Caco-2 (cell line): ENCODE measurements around the gene PAM. TPM values are rescaled to one million over a fixed set of nuclear protein-coding genes. Genes with fewer than 3 reads are reported as not detected.

ENCODE experiments used
- BruUV-seq: library from RNA; stranded (reverse); fragments of 400-500 nt; replicated peaks from 2 replicates; lab custom pipeline; 2021; lab: Mats Ljungman, UMichigan
- CTCF ChIA-PET: fragments of 300-600 bp; sonication (Branson Sonifier 250); formaldehyde crosslinking; loops from one replicate; lab custom pipeline; 2022; ENCODE audit warnings: antibody characterized with exemption; lab: Charles Lee
- POLR2A ChIA-PET: fragments of 300-600 bp; sonication (Branson Sonifier 250); formaldehyde crosslinking; loops from one replicate; lab custom pipeline; 2022; ENCODE audit warnings: antibody characterized with exemption; lab: Charles Lee
- DNase-seq, 2 experiments: peaks; one replicate each; pipeline versions ENCODE4 v3.0.0 to v3.0.0-alpha.2; 2020 to 2022
- H3K27me3 ChIP-seq: replicated peaks from 2 replicates; pipeline ENCODE4 v1.6.0; 2011; ENCODE audit warnings: low read length; ENCODE audit not compliant: control insufficient read depth, insufficient read depth
- H3K36me3 ChIP-seq: 2 replicates; pipeline ENCODE4 v1.5.1; 2011; ENCODE audit warnings: low read length; ENCODE audit not compliant: control insufficient read depth, insufficient read depth
- H3K4me1 ChIP-seq: fragments of 250-450 bp; sonication (Bioruptor Pico); 2 replicates; pipeline ENCODE4 v1.5.1; 2020; ENCODE audit warnings: mild to moderate bottlenecking
- H3K4me3 ChIP-seq: 2 replicates; pipeline ENCODE4 v1.5.1; 2011; ENCODE audit warnings: low read depth, mild to moderate bottlenecking, control low read depth, low read length
- H3K9me3 ChIP-seq: fragments of 250-450 bp; sonication (Bioruptor Pico); 2 replicates; pipeline ENCODE4 v1.5.1; 2020; ENCODE audit warnings: mild to moderate bottlenecking, moderate library complexity
- H3K27ac Mint-ChIP-seq: one replicate; pipeline ENCODE4 v1.8.0; 2022; ENCODE audit warnings: mixed read lengths; ENCODE audit not compliant: unreplicated experiment
- H3K27me3 Mint-ChIP-seq: one replicate; pipeline ENCODE4 v1.8.0; 2022; ENCODE audit warnings: mixed read lengths; ENCODE audit not compliant: insufficient read depth, unreplicated experiment
- H3K36me3 Mint-ChIP-seq: one replicate; pipeline ENCODE4 v1.8.0; 2022; ENCODE audit warnings: mild to moderate bottlenecking, mixed read lengths; ENCODE audit not compliant: insufficient read depth, unreplicated experiment
- H3K4me1 Mint-ChIP-seq: one replicate; pipeline ENCODE4 v1.8.0; 2022; ENCODE audit warnings: low read depth, mixed read lengths; ENCODE audit not compliant: unreplicated experiment
- H3K4me3 Mint-ChIP-seq: one replicate; pipeline ENCODE4 v1.8.0; 2022; ENCODE audit warnings: mild to moderate bottlenecking, moderate library complexity, mixed read lengths; ENCODE audit not compliant: unreplicated experiment
- H3K9me3 Mint-ChIP-seq: one replicate; pipeline ENCODE4 v1.8.0; 2022; ENCODE audit warnings: mixed read lengths; ENCODE audit not compliant: unreplicated experiment
- CTCF ChIP-seq, 2 experiments: fragments of 200-600 bp in 1 of 2; IDR thresholded peaks; 1 replicate in 1 of 2; 2 replicates in 1 of 2; pipeline versions ENCODE4 v1.5.1 to v1.8.0; 2011 to 2022; ENCODE audit warnings: antibody characterized with exemption in 1 of 2, control low read depth in 1 of 2, inconsistent platforms in 1 of 2, low read depth in 1 of 2, low read length in 1 of 2, mild to moderate bottlenecking in 1 of 2, moderate library complexity in 1 of 2; ENCODE audit not compliant: insufficient read depth in 1 of 2, severe bottlenecking in 1 of 2, unreplicated experiment in 1 of 2
- intact Hi-C: fragments of 100-400 bp; cut with micrococcal nuclease; formaldehyde crosslinking; loops from one replicate; pipeline ENCODE4 v1.10.0; 2022; ENCODE audit not compliant: unreplicated experiment
- total RNA-seq: library from RNA; stranded (reverse); gene quantifications from 2 replicates; pipeline ENCODE4 v1.2.3, GENCODE V29; 2022

The PAM gene
- total RNA-seq, 1 experiment from 2014 or later, result 48.0 TPM

DNA sequence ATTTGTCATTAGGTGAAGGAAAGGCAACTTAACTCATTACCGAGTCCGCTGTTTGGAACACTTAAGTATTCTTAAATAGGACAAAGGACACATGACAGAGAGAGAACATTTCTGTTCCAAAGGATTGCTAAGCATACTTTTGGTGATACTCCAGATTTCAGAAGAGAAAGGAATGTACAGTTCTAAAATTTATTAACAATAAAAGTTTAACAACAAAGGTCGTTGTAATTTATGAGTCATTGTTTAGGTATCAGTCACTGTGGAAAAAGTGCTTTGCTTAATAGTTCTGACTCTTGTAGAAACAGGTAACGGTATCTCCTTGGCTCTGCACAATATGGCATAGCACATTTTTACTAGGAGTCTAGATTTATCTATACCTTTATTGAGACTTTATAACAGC is 36.3 kb upstream of the PAM start:
- H3K36me3 Mint-ChIP-seq, result no peaks in the 10 kb centered on the region
- Histone ChIP-seq H3K9me3 (no peaks in the 10 kb centered on the region), H3K4me1 (peaks cover 27% of the 10 kb centered on the region), H3K27me3 (no peaks in the 10 kb centered on the region), H3K4me3 (no peak overlapping the region), H3K36me3 (no peaks in the 10 kb centered on the region)
- H3K4me3 Mint-ChIP-seq, result no peak overlapping the region
- TF ChIP-seq CTCF (IDR thresholded peaks at IDR 0.05; ENCODE audit: insufficient read depth in 1 of 2, low read depth in 1 of 2, low read length in 1 of 2, severe bottlenecking in 1 of 2, unreplicated experiment in 1 of 2), result no peak
- no peaks in the 10 kb centered on the region for H3K27me3 Mint-ChIP-seq
- intact Hi-C loops, result loop anchor here (1.0 kb wide), 1 partner anchor 28 kb away; no protein-coding TSS in a partner anchor
- no peak overlapping the region for H3K27ac Mint-ChIP-seq
- ChIA-PET CTCF (no interaction called here), POLR2A (no interaction called here)
- H3K9me3 Mint-ChIP-seq, result peaks cover 12% of the 10 kb centered on the region
- H3K4me1 Mint-ChIP-seq, result peaks cover 26% of the 10 kb centered on the region
- no peak for DNase-seq
- BruUV-seq, result no TSS peak

- no peak overlapping the region for H3K4me3 Mint-ChIP-seq
- ChIA-PET CTCF (no interaction called here), POLR2A (no interaction called here)
- H3K36me3 Mint-ChIP-seq, result no peaks in the 10 kb centered on the region
- no peak for TF ChIP-seq CTCF (IDR thresholded peaks at IDR 0.05; ENCODE audit: insufficient read depth in 1 of 2, low read depth in 1 of 2, low read length in 1 of 2, severe bottlenecking in 1 of 2, unreplicated experiment in 1 of 2)
- peaks cover 27% of the 10 kb centered on the region for H3K4me1 ChIP-seq
- DNase-seq, result no peak
- H3K27ac Mint-ChIP-seq, result no peak overlapping the region
- peaks cover 12% of the 10 kb centered on the region for H3K9me3 Mint-ChIP-seq
- no peaks in the 10 kb centered on the region for H3K36me3 ChIP-seq
- H3K27me3 ChIP-seq, result no peaks in the 10 kb centered on the region
- H3K9me3 ChIP-seq, result no peaks in the 10 kb centered on the region
- no TSS peak for BruUV-seq
- intact Hi-C loops, result loop anchor here (1.0 kb wide), 1 partner anchor 29 kb away; no protein-coding TSS in a partner anchor
- no peaks in the 10 kb centered on the region for H3K27me3 Mint-ChIP-seq
- peaks cover 26% of the 10 kb centered on the region for H3K4me1 Mint-ChIP-seq
- H3K4me3 ChIP-seq, result no peak overlapping the region
Observed at GRCh38 chr5:102719886-102720285, 35.2 kb upstream of the PAM start.

- intact Hi-C loops, result no loop called here
- Histone ChIP-seq H3K27me3 (no peaks in the 10 kb centered on the region), H3K36me3 (no peaks in the 10 kb centered on the region), H3K4me3 (no peak overlapping the region), H3K9me3 (no peaks in the 10 kb centered on the region), H3K4me1 (peaks cover 27% of the 10 kb centered on the region)
- Mint-ChIP-seq H3K36me3 (no peaks in the 10 kb centered on the region), H3K4me1 (peaks cover 26% of the 10 kb centered on the region), H3K27me3 (no peaks in the 10 kb centered on the region), H3K9me3 (peaks cover 12% of the 10 kb centered on the region), H3K4me3 (no peak overlapping the region), H3K27ac (no peak overlapping the region)
- no peak for TF ChIP-seq CTCF (IDR thresholded peaks at IDR 0.05; ENCODE audit: insufficient read depth in 1 of 2, low read depth in 1 of 2, low read length in 1 of 2, severe bottlenecking in 1 of 2, unreplicated experiment in 1 of 2)
- CTCF ChIA-PET, result no interaction called here
- POLR2A ChIA-PET, result no interaction called here
- BruUV-seq, result no TSS peak
- no peak for DNase-seq
Observed at GRCh38 chr5:102720969-102721368, 34.1 kb upstream of the PAM start.
